Stimulated activated naive CD8-positive, alpha-beta T cell treated with anti-CD3 and anti-CD28 coated beads, Interleukin-15, amount 100 ng/mL, for 72 hours (primary cell): ENCODE data around the gene ENO2.

ENCODE experiments used
- ATAC-seq: fragments of 150-1000 bp; cut with Tn5 transposase; 2 replicates; pipeline ENCODE4 v1.10.0; 2021; ENCODE audit warnings: mild to moderate bottlenecking, moderate library complexity
- DNase-seq, 2 donors: peaks; one replicate each; pipeline ENCODE4 v3.0.0; 2021 to 2022
- H3K27ac Mint-ChIP-seq, 2 donors: one replicate each; pipeline ENCODE4 v1.8.0; 2022; ENCODE audit warnings: mild to moderate bottlenecking in 2 of 2, mixed read lengths in 2 of 2, moderate library complexity in 2 of 2
- H3K27me3 Mint-ChIP-seq: one replicate; pipeline ENCODE4 v1.8.0; 2022; ENCODE audit warnings: mixed read lengths
- H3K4me1 Mint-ChIP-seq: one replicate; pipeline ENCODE4 v1.8.0; 2022; ENCODE audit warnings: mild to moderate bottlenecking, mixed read lengths
- H3K4me3 Mint-ChIP-seq, 2 donors: one replicate each; pipeline ENCODE4 v1.8.0; 2022; ENCODE audit warnings: mild to moderate bottlenecking in 2 of 2, mixed read lengths in 2 of 2, moderate library complexity in 1 of 2
- H3K9me3 Mint-ChIP-seq, 2 donors: one replicate each; pipeline ENCODE4 v1.8.0; 2022; ENCODE audit warnings: mixed read lengths in 2 of 2

ENO2 gene

DNA sequence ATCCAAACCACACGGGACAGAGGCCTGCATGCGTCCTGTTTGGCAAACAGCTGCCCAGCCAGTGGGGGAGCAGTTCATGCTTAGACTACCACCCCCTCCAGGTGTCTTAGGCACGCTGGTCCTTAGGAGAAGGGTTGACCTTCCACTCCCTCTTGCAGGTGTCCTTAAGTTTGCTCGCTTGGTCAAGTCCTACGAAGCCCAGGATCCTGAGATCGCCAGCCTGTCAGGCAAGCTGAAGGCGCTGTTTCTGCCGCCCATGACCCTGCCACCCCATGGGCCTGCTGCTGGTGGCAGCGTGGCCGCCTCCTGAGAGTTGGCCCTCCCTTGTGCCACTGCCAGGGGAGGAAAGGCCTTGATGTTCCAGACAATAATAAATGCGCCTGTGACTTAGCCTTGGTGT lies 31.2 kb downstream of the ENO2 start:
- DNase-seq: peak in 1 of 2 donors; percentile 32
- H3K9me3 Mint-ChIP-seq: no peaks in the 10 kb centered on the region
- H3K4me3 Mint-ChIP-seq: peak overlapping the region; percentile 82 to 85
- H3K4me1 Mint-ChIP-seq: peaks cover 95% of the 10 kb centered on the region
- H3K27me3 Mint-ChIP-seq: no peaks in the 10 kb centered on the region
- ATAC-seq: no peak
- peak overlapping the region; percentile 88 to 95 for H3K27ac Mint-ChIP-seq

DNA sequence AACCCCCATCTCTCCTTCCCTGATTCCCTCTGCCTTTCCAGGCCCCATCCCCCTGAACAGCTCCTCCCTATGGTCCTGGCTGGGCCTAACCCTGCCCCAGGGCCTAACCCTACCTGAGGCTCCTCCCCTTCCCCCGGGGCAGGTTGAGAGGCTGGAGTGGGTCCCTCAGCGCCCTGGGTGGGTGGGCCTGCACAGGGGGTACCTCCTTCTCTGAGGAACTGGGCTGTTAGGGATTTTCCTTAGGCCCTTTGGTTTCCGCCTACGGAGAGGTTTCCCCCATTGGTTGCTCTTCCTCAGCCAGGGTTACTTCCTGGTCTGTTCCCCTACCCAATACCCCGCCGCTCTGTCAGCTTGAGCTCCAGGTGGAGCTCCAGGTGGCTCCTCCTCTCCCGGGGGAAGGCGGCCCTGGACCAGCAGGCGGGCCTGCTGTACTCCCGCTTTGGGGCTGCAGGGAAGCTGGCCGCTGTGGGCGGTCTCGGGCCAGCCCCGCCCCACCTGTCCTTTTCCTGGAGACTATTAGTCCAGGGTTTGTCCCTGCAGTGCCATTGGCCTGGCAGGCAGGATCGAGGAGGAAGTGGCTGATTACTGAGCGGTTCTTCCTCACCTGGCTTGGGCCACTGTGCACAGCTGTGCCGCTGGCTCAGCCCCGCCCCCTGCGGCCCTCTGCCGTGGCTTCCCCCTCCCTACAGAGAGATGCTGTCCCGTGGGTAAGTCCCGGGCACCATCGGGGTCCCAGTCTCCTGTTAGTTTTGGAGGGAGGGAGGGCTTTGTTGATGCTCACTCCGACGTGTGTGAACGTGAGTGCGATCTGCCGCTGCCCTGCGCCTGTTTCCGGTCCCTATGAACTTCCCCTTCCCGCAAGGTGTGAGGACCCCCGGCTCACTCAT lies 31.9 kb downstream of the ENO2 start:
- ATAC-seq (peak; percentile 10), DNase-seq (peak; percentile 55 to 74)
- Mint-ChIP-seq H3K9me3 (no peaks in the 10 kb centered on the region), H3K27ac (peak overlapping the region; percentile 88 to 95), H3K4me3 (peak overlapping the region; percentile 82 to 85), H3K27me3 (no peaks in the 10 kb centered on the region), H3K4me1 (peaks cover 92% of the 10 kb centered on the region)

GRCh38 chr12:6946920-6947374 lies 32.6 kb downstream of the ENO2 start:
- peak overlapping the region; percentile 74 to 88 for H3K27ac Mint-ChIP-seq
- no peaks in the 10 kb centered on the region for H3K9me3 Mint-ChIP-seq
- peak overlapping the region; percentile 82 to 85 for H3K4me3 Mint-ChIP-seq
- DNase-seq (no peak), ATAC-seq (no peak)
- H3K4me1 Mint-ChIP-seq: peaks cover 88% of the 10 kb centered on the region
- no peaks in the 10 kb centered on the region for H3K27me3 Mint-ChIP-seq

- H3K27ac Mint-ChIP-seq: peak overlapping the region; percentile 1 to 63
- H3K4me1 Mint-ChIP-seq: peaks cover 82% of the 10 kb centered on the region
- H3K27me3 Mint-ChIP-seq: no peaks in the 10 kb centered on the region
Observed at GRCh38 chr12:6947615-6948014, 33.2 kb downstream of the ENO2 start.

GRCh38 chr12:6948873-6949594 lies 34.7 kb downstream of the ENO2 start:
- Mint-ChIP-seq H3K27me3 (no peaks in the 10 kb centered on the region), H3K9me3 (no peaks in the 10 kb centered on the region), H3K4me1 (peaks cover 71% of the 10 kb centered on the region), H3K4me3 (peak overlapping the region; percentile 82 to 85), H3K27ac (peak overlapping the region; percentile 94 to 97)
- DNase-seq (peak in 1 of 2 donors; percentile 45), ATAC-seq (no peak)

More at GRCh38 chr12:6947615-6948014, 33.2 kb downstream of the ENO2 start:
- ATAC-seq: no peak
- no peak for DNase-seq
- Mint-ChIP-seq H3K9me3 (no peaks in the 10 kb centered on the region), H3K4me3 (peak overlapping the region; percentile 82 to 85)

- Mint-ChIP-seq H3K9me3 (no peaks in the 10 kb centered on the region), H3K27ac (peak overlapping the region; percentile 87 to 94), H3K4me3 (peak overlapping the region; percentile 93 to 95), H3K4me1 (peaks cover 72% of the 10 kb centered on the region), H3K27me3 (no peaks in the 10 kb centered on the region)
- DNase-seq (peak; percentile 55 to 70), ATAC-seq (peak; percentile 18)
Observed at GRCh38 chr12:6950401-6950801, 36.0 kb downstream of the ENO2 start.

- H3K27ac Mint-ChIP-seq: peak within 1 kb of the TSS; percentile 90 to 94
- peak; percentile 48 for ATAC-seq
- no peaks in the 10 kb centered on the region for H3K9me3 Mint-ChIP-seq
- H3K27me3 Mint-ChIP-seq: no peaks in the 10 kb centered on the region
- H3K4me1 Mint-ChIP-seq: peaks cover 72% of the 10 kb centered on the region
- DNase-seq: peak; percentile 68 to 77
- H3K4me3 Mint-ChIP-seq: peak within 1 kb of the TSS; percentile 93 to 95
Observed at GRCh38 chr12:6950811-6951540, 36.6 kb downstream of the ENO2 start, which contains the start of gene PTPN6. Gene PTPN6, plus strand, starts transcription at chr12:6951356. Its CDS starts 157 bp downstream, at chr12:6951513.

DNA sequence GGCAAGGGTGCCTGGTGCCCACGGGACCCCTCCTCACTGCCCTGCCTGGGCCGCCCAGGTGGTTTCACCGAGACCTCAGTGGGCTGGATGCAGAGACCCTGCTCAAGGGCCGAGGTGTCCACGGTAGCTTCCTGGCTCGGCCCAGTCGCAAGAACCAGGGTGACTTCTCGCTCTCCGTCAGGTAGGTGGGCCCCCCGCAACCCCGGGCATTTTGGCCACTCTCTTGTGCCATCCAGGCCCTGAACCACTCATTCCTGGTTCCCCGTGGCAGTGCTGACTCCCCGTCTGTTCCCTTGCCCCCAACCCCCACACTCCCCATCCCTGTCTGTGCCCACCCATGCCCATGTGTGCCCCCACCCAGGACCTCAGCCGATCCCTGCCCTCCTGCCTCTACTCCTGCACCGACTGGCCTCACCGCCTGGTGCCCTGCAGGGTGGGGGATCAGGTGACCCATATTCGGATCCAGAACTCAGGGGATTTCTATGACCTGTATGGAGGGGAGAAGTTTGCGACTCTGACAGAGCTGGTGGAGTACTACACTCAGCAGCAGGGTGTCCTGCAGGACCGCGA lies 37.3 kb downstream of the ENO2 start:
- ATAC-seq (peak; percentile 29), DNase-seq (peak in 1 of 2 donors; percentile 46)
- H3K27me3 Mint-ChIP-seq: no peaks in the 10 kb centered on the region
- H3K9me3 Mint-ChIP-seq: no peaks in the 10 kb centered on the region
- peaks cover 72% of the 10 kb centered on the region for H3K4me1 Mint-ChIP-seq
- peak overlapping the region; percentile 93 to 95 for H3K4me3 Mint-ChIP-seq
- peak overlapping the region; percentile 90 to 94 for H3K27ac Mint-ChIP-seq

DNA sequence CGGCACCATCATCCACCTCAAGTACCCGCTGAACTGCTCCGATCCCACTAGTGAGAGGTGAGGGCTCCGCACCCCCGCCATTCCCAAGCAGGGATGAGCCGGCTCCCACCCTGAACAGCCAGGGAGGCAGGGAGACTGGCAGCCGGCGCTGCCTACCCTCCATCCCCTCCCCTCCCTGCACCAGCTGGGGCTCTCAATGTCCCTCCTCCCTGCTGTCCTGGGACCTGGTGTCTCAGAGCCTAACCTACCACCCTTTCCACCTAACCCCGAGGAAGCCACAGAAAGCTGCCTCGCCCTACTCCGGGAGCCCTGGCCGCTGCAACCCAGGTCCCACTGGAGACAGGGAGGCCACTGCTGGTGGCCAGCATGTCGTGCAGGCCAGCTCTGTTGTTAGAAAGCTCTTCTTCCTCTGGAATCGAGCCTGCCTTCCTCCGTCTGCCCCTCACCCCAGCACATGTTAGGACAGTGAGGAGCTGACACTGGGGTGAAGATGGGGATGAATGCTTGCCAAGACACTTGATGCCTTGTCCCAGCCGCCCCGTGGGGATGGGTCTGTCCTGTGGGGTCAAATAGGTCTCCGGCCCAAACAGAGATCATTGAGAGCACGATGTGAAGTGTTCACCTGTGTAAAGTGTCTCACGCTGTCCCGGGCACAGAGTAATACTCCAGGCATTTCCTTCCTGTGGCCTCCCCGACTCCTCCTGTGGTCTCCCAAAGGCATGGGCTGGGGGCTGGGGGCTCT lies 37.9 kb downstream of the ENO2 start:
- Mint-ChIP-seq H3K27ac (peak overlapping the region; percentile 90 to 94), H3K4me1 (peaks cover 72% of the 10 kb centered on the region), H3K9me3 (no peaks in the 10 kb centered on the region), H3K4me3 (peak overlapping the region; percentile 93 to 95), H3K27me3 (no peaks in the 10 kb centered on the region)
- ATAC-seq (no peak), DNase-seq (peak in 1 of 2 donors; percentile 40)

- Mint-ChIP-seq H3K27ac (peak overlapping the region; percentile 90 to 94), H3K27me3 (no peaks in the 10 kb centered on the region), H3K9me3 (no peaks in the 10 kb centered on the region), H3K4me3 (peak overlapping the region; percentile 93 to 95), H3K4me1 (peaks cover 72% of the 10 kb centered on the region)
- DNase-seq (peak in 1 of 2 donors; percentile 59), ATAC-seq (peak; percentile 2)
Observed at GRCh38 chr12:6952863-6953441, 38.6 kb downstream of the ENO2 start.

DNA sequence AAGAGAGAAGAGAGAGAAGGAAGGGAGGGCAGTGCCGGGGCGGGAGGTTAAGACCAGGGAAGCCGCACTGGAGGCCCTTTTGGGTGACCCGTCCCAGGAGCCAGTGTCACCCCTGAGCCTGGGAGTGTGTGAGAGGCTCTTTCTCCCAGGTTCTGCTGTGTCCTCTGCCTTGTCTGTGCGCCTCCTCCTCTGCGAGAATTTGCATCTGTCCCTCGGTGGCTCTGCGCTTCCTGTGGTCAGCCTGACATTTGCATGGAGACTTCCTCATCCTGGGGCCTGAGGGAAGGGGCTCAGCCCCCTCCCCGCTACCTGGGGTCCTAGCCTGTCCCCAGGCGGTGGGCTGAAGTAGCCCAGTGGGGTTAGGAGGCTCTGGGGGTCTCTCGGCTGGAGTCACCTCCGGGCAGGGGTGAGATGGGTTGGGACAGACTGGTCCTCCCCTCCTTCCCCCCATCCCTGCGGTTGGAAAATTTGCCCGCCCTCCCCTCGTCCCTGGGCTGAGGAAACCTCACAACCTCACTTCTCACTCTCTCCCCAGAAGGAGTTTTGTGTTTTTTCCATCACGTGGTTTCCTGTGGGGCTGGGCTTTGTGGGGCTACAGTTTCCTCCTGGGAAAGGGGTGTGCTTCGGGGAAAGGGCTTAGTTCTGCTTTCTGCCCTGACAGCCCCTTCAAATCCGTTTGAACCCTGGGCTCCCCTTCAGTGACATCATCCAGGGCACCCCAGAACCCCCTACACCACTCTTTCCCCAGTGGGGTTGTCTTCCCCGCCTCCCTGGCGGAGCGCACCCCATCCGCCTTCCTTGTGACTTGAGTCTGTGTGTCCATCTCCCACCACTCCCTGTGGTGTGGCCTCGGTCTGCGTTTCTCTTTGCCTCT lies 39.3 kb downstream of the ENO2 start:
- H3K4me3 Mint-ChIP-seq: peak overlapping the region; percentile 93 to 95
- H3K27me3 Mint-ChIP-seq: no peaks in the 10 kb centered on the region
- ATAC-seq (peak; percentile 52), DNase-seq (peak; percentile 69 to 86)
- H3K27ac Mint-ChIP-seq: peak overlapping the region; percentile 94 to 97
- peaks cover 72% of the 10 kb centered on the region for H3K4me1 Mint-ChIP-seq
- H3K9me3 Mint-ChIP-seq: no peaks in the 10 kb centered on the region

DNA sequence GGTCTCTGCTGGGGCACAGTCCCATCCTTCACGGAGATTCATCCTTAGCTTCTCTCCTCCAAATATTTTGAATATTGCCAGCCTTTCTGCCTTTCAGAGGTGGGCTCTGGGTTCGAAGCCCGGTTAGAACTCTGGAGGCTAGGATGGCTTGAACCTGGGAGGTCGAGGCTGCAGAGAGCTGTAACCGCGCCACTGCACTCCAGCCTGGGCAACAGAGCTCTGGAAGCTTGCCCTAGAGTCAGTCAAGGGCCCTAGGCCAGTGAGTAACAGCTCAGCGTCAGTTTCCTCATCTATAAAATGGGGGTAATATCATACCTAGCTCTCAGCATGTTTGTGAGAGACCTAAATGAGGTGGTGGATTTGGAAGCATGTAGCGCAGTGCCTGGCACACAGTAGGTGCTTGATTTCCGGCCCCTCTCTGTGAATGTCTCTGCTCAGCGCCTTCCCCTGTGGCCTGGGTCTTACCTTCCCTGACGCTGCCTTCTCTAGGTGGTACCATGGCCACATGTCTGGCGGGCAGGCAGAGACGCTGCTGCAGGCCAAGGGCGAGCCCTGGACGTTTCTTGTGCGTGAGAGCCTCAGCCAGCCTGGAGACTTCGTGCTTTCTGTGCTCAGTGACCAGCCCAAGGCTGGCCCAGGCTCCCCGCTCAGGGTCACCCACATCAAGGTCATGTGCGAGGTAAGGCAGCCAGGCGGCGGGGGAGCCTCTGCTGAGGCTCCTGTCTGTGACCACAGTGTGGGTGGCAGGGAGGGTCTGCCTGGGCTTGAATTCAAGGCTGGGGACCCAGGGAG lies 40.1 kb downstream of the ENO2 start:
- peak overlapping the region; percentile 94 to 97 for H3K27ac Mint-ChIP-seq

More for the DNA sequence above, 40.1 kb downstream of the ENO2 start:
- Mint-ChIP-seq H3K9me3 (no peaks in the 10 kb centered on the region), H3K4me3 (peak overlapping the region; percentile 93 to 95), H3K4me1 (peaks cover 72% of the 10 kb centered on the region), H3K27me3 (no peaks in the 10 kb centered on the region)
- no peak for ATAC-seq
- peak; percentile 33 to 39 for DNase-seq
